Sciatic nerve (tissue), 2 donors: Measurements from ENCODE around the gene IRF1. TPM values are rescaled to one million over a fixed set of nuclear protein-coding genes. Genes with fewer than 3 reads are reported as not detected.
"Not testable (repeated sequence)": the region's sequence is repeated elsewhere in the genome, so short reads cannot be mapped to it uniquely, and the experiment has no call there.

Experiments
- ATAC-seq: fragments of 200-7000 bp; cut with Tn5 transposase; one replicate; pipeline ENCODE4 v1.9.1; 2020; ENCODE audit warnings: mild to moderate bottlenecking, moderate library complexity
- DNase-seq: peaks from one replicate; pipeline ENCODE4 v3.0.0-alpha.2; 2020; ENCODE audit warnings: low spot score
- intact Hi-C: fragments of 100-400 bp; cut with DNase I; formaldehyde crosslinking; loops from one replicate; pipeline ENCODE4 v1.14.2; 2022
- total RNA-seq: library from RNA; stranded (reverse); fragmentation: NEBNext Ultra II Directional; extraction: Animal tissue kit (Norgen Biotek cat#: 25700); gene quantifications from one replicate; pipeline ENCODE4 v1.2.1, GENCODE V29; 2021
- donor health status: DM: no; HTN: no; CAD: no.
- donor health status: DM: no; HTN: no; CAD: no.

IRF1 gene
- total RNA-seq, result 52.2 TPM

GRCh38 chr5:132490484-132491367 is at the start of gene IRF1:
TSS of gene IRF1 (minus strand) at chr5:132490773. CDS start at chr5:132489478, 1,295 bp downstream.
- DNase-seq (peak; percentile 98), ATAC-seq (peak; percentile 92)
- intact Hi-C loops, result no loop called here

GRCh38 chr5:132540149-132540548 is 49.6 kb upstream of the IRF1 start:
- intact Hi-C loops, result no loop called here
- ATAC-seq (no peak), DNase-seq (no peak)

- intact Hi-C loops, result no loop called here
- no peak for DNase-seq
- no peak for ATAC-seq
Measured at GRCh38 chr5:132539716-132540115, 49.1 kb upstream of the IRF1 start.

GRCh38 chr5:132530946-132531345 is 40.4 kb upstream of the IRF1 start:
- DNase-seq (no peak), ATAC-seq (no peak)
- intact Hi-C loops, result no loop called here

- intact Hi-C loops, result no loop called here
- ATAC-seq (no peak), DNase-seq (no peak)
Measured at GRCh38 chr5:132528866-132529634, 38.5 kb upstream of the IRF1 start.

GRCh38 chr5:132528021-132528420 is 37.4 kb upstream of the IRF1 start:
- intact Hi-C loops, result no loop called here
- no peak for DNase-seq
- no peak for ATAC-seq

- DNase-seq (no peak), ATAC-seq (no peak)
- intact Hi-C loops, result no loop called here
Measured at GRCh38 chr5:132526974-132527564, 36.5 kb upstream of the IRF1 start.

- DNase-seq (no peak), ATAC-seq (peak; percentile 79)
- intact Hi-C loops, result no loop called here
Measured at GRCh38 chr5:132526290-132526973, 35.9 kb upstream of the IRF1 start.

GRCh38 chr5:132525299-132525724 is 34.7 kb upstream of the IRF1 start:
- intact Hi-C loops, result no loop called here
- ATAC-seq, result no peak
- no peak for DNase-seq

GRCh38 chr5:132524877-132525276 is 34.3 kb upstream of the IRF1 start:
- ATAC-seq, intact Hi-C loops, DNase-seq: not testable (repeated sequence)

GRCh38 chr5:132522067-132522466 is 31.5 kb upstream of the IRF1 start:
- DNase-seq, ATAC-seq, intact Hi-C loops: not testable (repeated sequence)

- DNase-seq, ATAC-seq, intact Hi-C loops: not testable (repeated sequence)
Measured at GRCh38 chr5:132513618-132514336, 23.2 kb upstream of the IRF1 start.

GRCh38 chr5:132510076-132510475 is 19.5 kb upstream of the IRF1 start:
- no peak for ATAC-seq
- DNase-seq, result no peak
- intact Hi-C loops, result no loop called here

- DNase-seq (no peak), ATAC-seq (peak; percentile 81)
- intact Hi-C loops, result no loop called here
Measured at GRCh38 chr5:132506094-132506692, 15.6 kb upstream of the IRF1 start.

- no peak for DNase-seq
- intact Hi-C loops, result no loop called here
- ATAC-seq, result no peak
Measured at GRCh38 chr5:132505641-132506040, 15.1 kb upstream of the IRF1 start.

GRCh38 chr5:132504746-132505145 is 14.2 kb upstream of the IRF1 start:
- intact Hi-C loops, result no loop called here
- ATAC-seq (no peak), DNase-seq (no peak)

GRCh38 chr5:132503244-132503643 is 12.7 kb upstream of the IRF1 start:
- ATAC-seq (no peak), DNase-seq (no peak)
- intact Hi-C loops, result no loop called here
